GM18907 (cell line): ENCODE measurements around the gene BCAR3.
"Not testable (repeated sequence)": the region's sequence is repeated elsewhere in the genome, so short reads cannot be mapped to it uniquely, and the experiment has no call there.

Source experiments
- ATAC-seq: cut with Tn5 transposase; IDR thresholded peaks from one replicate; pipeline ENCODE4 v1.9.1; 2021; ENCODE audit warnings: mild to moderate bottlenecking, moderate library complexity; ENCODE audit not compliant: unreplicated experiment

The BCAR3 gene

DNA sequence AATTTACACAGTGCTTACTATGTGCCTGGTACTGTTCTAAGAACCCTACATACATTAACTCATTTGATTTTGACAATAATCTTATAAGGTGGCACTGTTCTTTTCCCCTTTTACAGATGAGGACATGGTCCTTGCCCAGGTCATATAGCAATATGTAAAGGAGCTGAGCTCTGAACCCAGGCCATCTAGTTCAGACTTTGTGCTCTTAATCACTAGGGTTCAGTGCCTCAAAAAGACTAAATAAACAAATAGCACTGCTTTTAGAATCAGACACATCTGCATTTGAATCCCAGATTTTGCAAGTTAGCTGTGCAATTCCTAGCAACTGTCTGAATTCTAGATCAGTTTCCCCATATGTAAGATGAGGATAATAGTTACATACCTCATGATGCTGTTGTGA is 8.7 kb upstream of the BCAR3 start:
- no peak for ATAC-seq

DNA sequence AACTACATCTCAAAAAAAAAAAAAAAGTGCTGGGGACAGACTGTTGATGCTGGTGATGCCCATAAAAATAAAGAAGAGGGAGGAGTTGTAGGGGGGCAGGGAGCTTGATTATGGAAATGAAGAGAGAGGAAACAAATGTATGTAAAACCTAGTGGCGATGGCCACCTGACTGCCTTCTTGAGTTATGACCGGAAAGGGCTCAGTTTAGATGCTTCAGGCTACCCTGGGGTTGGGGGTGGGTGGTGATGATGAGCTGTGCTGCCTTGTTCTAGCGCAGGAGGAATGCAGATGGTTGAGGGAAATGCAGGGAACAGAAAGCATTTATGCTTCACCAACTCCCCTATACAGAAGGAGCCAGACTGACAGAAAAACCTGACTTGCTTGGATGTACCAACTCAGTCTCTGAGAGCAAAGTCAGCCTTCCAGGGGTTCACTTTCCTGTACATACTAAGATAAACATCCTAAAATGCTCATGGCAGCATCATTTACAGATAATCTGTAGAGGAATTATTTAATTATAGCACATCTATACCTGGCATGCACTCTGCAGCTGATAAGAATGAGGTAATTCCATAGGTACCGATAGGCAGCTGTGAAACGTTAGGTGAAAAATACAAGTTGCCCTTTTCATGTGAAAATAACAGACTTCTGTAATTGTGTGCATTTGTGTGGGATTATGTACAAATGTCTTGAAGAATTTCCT is 8.0 kb upstream of the BCAR3 start:
- ATAC-seq, result no peak

DNA sequence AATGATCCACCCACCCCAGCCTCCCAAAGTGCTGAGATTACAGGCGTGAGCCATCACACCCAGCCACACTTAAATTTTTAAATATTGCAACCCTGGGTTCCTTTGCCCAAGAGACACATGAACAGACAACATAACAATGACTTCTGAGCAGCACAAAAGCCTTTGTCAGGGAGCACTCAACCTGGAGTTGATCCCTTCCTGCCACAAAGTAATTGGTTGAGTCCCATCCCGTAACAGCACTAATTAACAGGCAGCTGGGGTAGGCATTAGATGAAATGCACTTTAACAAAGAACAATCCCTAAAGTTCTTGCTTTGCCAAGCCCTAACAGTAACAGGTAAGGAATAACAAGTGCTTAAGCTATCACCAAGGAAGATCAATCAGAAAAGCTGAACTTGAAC is 5.9 kb upstream of the BCAR3 start:
- ATAC-seq, result no peak

DNA sequence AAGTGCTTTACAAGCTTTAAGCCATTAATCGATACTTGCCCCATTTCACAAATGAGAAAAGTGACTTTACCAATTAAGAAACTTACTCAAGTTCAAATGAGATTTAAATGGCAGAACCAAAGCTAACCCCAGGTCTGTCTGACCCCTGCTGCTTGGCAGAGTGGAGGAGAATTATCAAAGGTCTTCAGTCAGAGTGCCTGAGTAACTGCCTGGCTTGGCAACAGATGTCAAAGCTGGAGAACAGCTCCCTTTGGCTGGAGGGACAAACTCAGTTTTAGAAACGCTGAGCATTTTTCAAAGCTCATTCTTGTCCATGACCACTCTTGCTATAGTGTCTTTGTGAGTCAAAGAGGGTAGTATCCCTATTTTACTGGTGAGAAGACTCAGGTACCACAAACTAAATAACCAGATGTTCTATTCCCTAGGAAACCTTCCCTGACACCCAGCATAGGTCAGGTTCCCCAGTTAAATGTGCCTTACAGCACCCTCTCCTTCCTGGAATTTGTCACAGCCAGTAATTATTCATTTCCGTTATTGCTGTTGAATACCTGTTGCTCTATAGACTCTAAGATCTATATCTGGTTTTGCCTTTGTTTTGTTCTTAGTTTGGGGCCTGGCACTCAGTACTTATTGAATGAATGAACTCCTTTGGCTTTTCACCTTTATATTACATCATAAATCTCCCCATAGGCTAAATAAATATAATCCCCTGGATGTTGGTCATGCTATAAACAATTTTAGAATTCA is 5.0 kb upstream of the BCAR3 start:
- no peak for ATAC-seq

DNA sequence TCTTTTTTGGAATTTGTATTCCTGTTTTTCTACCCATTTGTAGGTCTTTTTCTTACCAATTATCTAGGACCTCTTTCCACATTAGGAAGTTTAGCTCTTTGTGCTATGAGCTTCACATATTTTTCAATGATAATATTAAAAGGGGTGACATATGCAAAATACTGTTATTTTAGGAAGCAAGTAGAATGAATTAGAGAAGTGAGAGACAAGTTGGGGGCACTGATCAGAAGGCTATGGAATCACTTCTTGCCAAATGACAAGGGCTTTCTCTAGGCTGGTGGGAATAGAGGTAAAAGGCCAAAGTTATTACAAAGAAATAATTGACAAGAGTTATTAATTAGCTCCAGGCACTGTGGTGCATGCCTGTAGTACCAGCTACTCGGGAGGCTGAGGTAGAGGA is 4.3 kb upstream of the BCAR3 start:
- no peak for ATAC-seq

DNA sequence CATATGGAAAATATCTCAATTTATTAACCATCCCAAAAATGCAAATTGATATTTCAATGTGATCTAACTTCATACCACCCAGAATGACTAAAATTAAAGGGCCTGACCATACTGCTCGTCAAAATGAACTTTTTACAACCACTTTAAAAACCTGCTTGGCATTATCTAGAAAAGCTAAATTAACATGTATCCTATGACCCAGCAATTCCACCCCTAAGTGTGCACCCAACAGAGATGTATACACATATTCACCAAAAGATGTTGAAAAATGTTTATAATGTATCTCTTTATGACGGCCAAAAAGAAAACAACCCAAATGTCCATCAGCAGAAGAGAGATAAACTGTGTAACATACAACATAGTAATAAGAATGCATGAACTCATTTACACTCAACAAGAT is 1.6 kb upstream of the BCAR3 start:
- no peak for ATAC-seq

DNA sequence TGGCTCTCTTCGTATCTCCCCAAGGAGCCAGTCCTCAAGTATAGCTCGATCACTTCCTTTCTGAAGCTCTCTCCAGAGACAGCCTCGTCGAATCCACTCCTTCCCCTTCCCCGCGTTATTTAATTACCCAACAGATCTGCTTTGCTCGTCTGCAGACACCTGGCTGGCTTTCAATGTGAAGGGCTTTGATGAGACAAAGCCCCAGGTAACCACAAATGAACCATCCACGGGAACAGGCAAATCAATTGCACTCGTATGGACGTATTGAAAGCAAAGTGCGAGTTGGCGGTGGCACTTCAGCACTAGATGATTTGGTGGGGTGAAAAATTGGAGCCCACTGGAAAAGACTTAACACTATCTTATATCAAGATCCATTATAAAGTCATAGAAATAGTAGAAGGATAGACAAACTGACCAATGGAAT is 364 bp upstream of the BCAR3 start:
- peak; percentile 9 for ATAC-seq

DNA sequence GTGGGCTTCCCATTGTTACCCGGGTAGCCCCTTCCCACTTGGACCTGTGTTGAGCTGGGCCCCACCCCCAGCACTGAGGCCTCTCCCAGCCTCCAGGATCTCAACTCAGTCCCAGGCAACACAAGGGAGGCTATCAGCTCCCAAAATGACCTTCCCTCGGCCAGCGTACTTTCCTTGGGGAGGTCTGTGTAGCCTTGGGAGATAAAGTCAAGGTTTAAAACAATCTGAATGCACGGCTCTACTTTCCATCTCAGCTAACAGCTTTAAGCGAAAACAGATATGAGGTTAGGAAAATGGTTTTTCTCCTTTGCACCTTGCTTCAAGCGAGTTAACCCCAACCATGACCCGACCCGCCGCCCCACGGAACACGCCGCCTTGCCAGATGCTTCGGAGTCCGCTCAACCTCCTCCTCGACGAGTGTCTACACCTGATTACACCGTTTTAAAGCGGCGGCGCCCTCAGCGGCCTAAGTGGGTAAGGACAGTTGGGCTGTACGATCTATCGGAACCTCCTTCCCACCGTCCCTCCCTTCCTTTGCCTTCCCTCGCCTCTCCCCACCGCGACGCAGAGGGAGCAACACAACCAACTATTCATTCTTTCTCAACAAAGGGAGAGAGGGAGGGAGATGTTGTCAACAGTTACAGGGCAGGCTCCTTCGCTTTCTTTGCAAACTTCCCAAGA is 1.1 kb downstream of the BCAR3 start:
- peak; percentile 67 for ATAC-seq

DNA sequence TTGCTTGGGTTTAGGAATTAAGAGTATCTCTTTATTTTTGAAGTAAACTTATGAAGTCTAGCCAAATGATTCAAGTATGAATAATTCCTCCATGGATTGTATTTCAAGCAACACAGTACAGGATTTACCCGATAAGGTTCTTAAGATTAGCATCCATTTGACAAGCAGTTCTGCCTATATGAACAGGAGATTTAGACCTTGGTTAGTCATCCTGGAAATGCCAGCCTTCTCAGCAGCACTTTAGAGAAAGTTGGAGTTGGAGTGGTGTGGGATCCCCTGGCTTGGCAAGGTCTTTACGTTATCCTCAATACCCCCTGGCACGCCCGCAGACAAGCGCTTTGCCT is 1.6 kb downstream of the BCAR3 start:
- no peak for ATAC-seq

DNA sequence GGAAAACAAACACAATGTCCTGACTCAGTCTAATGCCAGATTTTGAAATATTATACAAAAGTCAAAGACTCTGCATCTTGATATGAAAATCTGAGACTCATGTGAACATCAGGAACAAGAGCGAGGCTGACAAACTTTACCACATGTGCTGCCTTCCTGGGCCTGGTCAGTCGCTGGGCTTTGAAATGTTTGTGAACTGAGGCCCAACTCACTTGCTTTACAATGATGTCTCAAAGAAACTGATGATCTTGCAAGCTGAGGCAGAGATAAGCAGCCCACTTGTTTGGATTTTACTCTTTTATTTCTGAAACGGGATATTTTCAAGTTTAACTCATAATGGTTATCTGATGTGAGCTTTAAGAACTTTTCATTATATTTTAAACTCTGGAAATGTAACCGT is 2.1 kb downstream of the BCAR3 start:
- ATAC-seq, result no peak

DNA sequence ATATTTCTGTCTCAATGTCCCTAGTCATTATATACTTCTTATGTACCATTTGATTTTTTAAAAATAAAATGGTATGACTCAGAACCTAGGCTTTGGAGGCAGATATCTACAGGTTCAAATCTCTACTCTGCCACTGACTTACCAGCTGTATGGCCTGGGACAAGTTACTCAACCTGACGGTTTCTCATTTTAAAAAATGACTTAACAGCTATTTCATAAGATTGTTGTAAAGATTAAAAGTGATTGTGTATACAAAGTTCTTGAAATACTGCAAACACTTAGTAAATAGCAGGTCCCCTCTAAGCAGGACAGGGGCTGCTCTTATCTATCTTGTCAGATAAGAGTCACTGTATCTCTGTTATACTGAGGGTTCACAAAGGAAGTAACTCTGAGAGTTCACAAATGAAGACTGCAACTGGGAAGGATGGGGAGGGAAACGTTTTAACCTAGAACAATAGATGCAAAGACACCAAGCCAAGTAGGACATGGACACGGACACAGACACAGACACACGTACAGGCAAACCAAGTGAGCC is 2.6 kb downstream of the BCAR3 start:
- ATAC-seq, result no peak

DNA sequence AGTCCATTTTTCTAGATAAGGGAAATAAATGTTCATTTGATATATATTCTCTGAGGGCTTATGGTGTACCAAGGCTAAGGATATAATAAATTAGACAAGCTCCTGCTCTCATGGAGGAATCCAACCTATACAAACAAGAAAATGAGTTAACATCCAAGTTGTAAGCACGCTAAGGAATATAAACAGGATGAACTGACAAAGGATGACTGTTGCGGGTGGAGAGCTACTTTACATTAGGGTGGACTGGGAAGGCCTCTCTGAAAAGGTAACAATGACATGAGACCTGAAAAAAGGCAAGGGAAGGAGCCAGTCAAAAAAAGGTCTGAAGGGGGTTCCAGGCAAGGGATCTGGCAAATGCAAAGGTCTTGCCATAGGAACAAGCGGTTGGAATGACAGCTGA is 3.1 kb downstream of the BCAR3 start:
- ATAC-seq, result no peak

DNA sequence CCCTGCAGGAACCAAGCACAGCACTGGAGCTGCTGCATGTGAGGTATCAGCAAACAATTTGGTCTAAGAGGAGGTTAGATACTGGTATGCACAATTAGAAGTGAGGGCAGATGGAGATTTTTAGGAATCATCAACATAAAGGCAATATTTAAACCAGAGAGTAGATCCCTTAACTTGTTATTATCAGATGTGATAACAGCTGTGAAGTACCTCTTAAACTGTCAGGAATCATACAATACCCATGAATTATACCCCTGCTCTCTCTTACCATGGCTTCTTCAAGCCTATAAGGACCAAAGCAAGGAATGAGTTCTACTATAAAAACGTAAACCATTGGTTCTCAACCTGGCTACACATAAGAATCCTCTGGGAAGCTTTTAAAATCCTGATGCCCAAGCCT is 3.9 kb downstream of the BCAR3 start:
- no peak for ATAC-seq

DNA sequence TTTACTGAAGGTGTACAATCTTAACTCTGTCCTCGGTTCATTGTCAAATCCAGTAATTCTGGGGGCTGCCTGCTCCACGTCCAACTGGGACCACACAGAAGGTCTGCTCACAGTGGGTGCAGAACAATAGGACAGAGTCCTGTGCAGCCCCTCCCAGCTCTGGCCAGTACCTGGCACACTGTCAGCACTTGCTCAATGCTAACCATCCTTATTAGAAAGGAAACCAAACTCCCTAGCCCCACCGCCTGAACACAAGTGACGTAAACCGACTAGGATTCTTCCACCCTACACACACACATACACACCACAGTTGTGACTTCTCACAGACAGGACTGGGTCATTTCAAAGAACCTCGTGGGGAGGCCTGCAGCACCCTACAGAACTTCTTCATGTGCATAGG is 5.2 kb downstream of the BCAR3 start:
- ATAC-seq, result no peak

DNA sequence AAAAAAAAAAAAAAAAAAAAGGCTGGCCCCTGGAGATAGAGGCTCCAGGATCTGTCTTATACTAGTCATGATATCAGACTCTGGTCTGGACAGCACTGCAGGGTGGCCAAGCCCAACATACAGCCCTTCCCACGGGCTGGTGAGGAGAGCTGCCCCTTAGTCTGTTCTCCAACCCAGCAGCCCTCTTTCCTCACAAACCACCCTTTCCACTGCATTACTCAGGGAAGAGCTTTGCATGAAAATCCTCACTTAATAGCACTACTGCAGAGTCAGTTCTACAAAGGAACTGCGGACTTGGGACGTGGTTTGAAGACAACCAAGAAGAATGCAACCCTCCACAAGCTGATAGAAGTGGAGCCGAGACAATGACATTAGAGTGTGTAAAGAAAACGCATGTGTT is 5.7 kb downstream of the BCAR3 start:
- no peak for ATAC-seq

DNA sequence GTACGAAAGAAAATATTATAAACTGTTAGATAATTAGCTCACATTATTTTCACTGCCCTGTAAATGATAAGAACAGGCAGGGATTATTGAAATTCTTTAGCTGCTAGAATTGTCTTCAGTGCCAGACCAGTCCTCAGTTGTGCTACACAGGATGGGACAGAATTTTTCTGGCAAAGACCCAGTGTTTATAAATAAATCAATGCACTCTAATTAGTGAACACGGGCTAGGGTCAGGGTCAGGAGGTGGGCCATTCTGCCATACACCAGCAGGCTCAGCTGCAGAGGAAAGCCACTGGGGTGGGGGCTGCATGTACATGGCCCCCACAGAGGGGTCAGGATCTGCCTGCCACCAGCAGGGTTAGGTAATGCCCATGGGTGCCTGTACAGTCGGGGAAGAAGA is 6.4 kb downstream of the BCAR3 start:
- no peak for ATAC-seq

DNA sequence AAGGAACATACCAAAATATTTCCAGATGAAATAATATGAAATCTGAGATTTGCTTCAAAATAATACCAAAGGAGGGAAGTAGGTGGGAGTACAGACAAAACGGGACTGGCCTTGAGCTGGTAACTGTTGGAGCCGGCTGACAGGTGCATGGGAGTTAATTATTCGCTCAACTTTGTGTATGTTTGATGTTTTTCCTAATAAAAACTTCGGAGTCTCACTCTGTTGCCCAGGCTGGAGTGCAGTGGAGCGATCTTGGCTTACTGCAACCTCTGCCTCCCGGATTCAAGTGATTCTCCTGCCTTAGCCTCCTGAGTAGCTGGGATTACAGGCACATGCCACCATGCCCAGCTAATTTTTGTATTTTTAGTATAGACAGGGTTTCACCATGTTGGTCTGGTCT is 7.6 kb downstream of the BCAR3 start:
- not testable (repeated sequence) for ATAC-seq

DNA sequence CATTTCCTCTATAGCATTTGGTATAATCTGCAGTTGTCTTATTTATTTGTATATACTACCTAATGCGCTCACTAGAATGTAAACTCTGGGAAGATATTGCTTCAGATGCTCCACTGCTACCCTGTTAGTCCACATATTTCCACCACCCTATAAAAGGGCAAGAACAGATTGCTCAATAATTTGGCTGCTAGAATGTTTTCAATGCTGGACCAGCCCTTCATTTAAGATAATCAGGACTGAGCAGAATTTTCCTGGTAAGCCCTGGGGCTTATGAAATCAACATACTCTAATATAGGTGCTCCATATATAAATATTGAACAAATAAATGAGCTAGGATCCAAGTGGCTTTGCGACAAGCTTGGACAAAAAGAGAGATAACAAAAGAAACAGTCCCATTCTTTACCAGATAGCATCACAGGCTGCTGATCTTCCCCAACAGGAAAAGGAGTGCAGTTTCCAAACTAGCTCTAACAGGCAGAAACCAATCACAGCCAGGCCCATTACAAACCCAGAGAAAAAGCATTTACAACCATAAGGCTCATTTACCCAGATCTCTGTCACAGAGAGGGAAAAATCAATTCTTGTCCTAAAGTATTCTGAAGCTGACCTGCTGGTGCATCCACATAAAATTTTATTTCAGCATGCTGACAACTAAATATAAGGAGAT is 8.3 kb downstream of the BCAR3 start:
- no peak for ATAC-seq

DNA sequence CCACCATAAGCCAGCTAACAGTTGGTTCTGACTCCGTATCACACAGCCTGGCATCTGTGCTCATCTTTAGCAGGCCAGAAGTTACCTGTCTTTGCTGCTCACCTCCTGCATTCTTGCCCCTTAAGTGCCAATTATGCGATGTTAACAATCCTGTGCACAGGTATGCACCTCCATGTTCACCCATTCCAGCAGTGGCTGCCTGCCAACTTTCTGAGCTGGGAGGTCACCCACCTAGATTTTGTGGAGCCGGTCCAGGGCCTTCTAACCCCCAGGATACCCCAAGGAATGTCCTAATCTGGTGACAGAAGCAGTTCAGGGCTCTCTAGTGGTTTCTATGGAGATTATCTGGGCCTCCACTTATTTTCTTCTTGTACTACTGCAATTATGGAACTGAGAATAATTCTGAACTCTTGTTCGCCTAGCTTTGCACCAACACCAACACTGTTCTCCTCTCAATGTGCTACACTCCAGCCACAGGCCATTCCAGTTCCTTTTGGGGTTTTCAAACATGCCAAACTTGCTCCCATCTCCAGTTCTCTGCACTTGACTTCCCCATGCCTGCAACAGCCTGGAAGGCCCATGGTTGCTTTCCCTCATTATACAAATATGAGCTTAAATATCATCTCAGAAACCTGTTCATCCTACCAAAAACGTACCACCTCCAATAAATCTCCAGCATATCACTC is 9.0 kb downstream of the BCAR3 start:
- ATAC-seq, result no peak

DNA sequence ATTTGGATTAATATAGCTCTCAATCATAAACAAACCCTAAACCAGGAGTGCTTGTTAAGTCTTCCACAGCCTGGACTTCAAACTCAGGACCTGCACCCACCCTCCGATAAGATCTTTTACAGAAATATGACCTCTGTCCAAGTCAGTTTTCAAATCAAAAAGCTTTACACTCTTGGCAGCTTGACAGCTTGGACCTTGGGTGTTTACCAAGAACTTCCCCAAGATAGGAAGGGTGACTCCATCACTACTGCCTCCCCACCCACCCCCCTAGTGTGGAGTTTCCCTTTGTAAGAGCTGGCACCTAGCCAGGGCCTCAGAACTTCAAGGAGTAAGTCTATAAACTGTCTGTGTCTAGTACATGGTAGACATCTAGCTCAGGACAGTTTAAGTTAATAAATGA is 9.6 kb downstream of the BCAR3 start:
- no peak for ATAC-seq

DNA sequence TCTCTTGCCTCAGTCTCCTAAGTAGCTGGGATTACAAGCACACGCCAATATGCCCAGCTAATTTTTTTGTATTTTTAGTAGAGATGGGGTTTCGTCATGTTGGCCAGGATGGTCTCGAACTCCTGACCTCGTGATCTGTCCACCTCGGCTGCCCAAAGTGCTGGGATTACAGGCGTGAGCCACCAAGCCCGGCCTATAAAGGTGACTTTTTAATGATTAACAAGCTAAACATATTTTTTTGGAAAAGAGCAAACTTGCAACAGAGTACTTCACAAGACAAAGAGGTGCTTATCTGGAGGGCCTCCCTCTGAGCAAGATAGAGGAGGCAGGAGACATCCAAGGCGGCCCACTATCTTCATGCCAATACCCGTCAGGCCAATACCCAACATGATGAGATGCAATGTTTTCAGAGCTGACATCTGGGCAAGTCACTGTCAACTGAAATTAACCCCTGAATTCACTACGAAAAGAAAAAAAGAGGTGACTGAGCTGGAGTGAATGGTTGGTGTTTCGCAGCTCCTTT is 10.5 kb downstream of the BCAR3 start:
- no peak for ATAC-seq
